ENCODE results near the gene ADAM17. TPM values are rescaled to one million over a fixed set of nuclear protein-coding genes. Genes with fewer than 3 reads are reported as not detected.

The ADAM17 gene
- total and polyA plus RNA-seq, 2 of the 8 experiments (the other 6 are each of a cell fraction or from before 2014, with no cell fraction given) = 6.5 to 23.5 TPM

DNA sequence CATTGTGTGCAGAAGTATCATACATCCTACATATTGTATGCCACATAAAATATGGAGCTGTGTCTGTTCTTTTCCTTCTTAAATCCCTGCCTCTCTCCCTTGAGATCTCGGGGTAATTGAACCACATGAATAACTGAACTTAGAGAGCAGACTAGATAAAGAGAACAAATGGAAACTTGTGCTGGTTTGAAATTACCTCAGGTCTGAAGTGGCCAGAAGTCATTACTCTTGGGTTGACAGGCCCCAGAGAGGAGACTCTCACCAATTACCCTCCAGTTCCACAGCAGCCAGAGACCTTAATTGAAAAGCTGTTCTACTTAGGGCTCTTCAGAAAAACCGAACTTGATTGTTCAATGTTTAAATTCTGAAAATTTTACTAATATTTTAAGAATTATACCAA lies 5.0 kb upstream of the ADAM17 start:
- H2BK120ac ChIP-seq (replicated peaks; ENCODE audit: low read depth, low read length) = no peak overlapping the region
- no peak overlapping the region for H2BK12ac ChIP-seq (ENCODE audit: low read depth, low read length)
- no peak overlapping the region for H2BK15ac ChIP-seq (ENCODE audit: low read length)
- TF ChIP-seq YY1 (IDR thresholded peaks at IDR 0.05; ENCODE audit: low read depth, low read length) (no peak), CTCF (IDR thresholded peaks at IDR 0.05; ENCODE audit: control extremely low read depth in 1 of 3, insufficient read depth in 1 of 3, low read depth in 1 of 3, low read length in 3 of 3) (no peak), POU5F1 (IDR thresholded peaks at IDR 0.05; ENCODE audit: low read depth, low read length) (no peak), SP4 (IDR thresholded peaks at IDR 0.05; ENCODE audit: low read length) (no peak), CBX8 (IDR thresholded peaks at IDR 0.05; ENCODE audit: borderline replicate concordance, low read depth, low read length) (no peak), SP2 (IDR thresholded peaks at IDR 0.05; ENCODE audit: low read length) (no peak), RFX5 (IDR thresholded peaks at IDR 0.05; ENCODE audit: borderline replicate concordance, low read depth, low read length) (no peak), RNF2 (IDR thresholded peaks at IDR 0.05; ENCODE audit: borderline replicate concordance, low read depth, low read length, missing control alignments, poor library complexity, severe bottlenecking) (no peak), POLR2A (IDR thresholded peaks at IDR 0.05; ENCODE audit: control extremely low read depth in 1 of 2, low read depth in 2 of 2, low read length in 2 of 2) (no peak), EGR1 (IDR thresholded peaks at IDR 0.05; ENCODE audit: borderline replicate concordance, low read depth, low read length) (no peak), BRCA1 (IDR thresholded peaks at IDR 0.05; ENCODE audit: low read depth, low read length) (no peak), CREB1 (IDR thresholded peaks at IDR 0.05) (no peak)
- no peak overlapping the region for H3K18ac ChIP-seq (ENCODE audit: extremely low read depth, low read length)
- no peaks in the 10 kb centered on the region for H3K27me3 ChIP-seq (replicated peaks in 1 of 4; ENCODE audit: control insufficient read depth in 3 of 4, extremely low read depth in 1 of 4, insufficient read depth in 3 of 4, low read length in 3 of 4)
- DNase-seq (ENCODE audit: low read depth in 1 of 2, low spot score in 2 of 2) (no peak), FAIRE-seq (no peak)
- ChIA-PET CTCF (ENCODE audit: partially characterized antibody) (no interaction called here), POLR2A (ENCODE audit: partially characterized antibody) (no interaction called here)
- no peak overlapping the region for H2BK20ac ChIP-seq (ENCODE audit: low read length)
- H3K9me3 ChIP-seq (ENCODE audit: insufficient read depth in 2 of 2, low read depth in 1 of 2, low read length in 1 of 2) = no peaks in the 10 kb centered on the region
- no peak overlapping the region for H2BK5ac ChIP-seq (ENCODE audit: low read depth, low read length)
- H3K4me3 ChIP-seq (ENCODE audit: extremely low read depth in 1 of 4, insufficient read depth in 2 of 4, low read depth in 3 of 4, low read length in 4 of 4) = no peak overlapping the region
- H3K14ac ChIP-seq (ENCODE audit: insufficient read length) = no peak overlapping the region
- peaks cover 0 to 2% of the 10 kb centered on the region in 2 experiments for H4K20me1 ChIP-seq (replicated peaks in 1 of 2; ENCODE audit: control insufficient read depth in 1 of 2, insufficient read depth in 2 of 2, low read length in 2 of 2)
- no peak overlapping the region for H4K8ac ChIP-seq (ENCODE audit: extremely low read depth, insufficient read depth, low read length)
- no peak overlapping the region for H2AFZ ChIP-seq (ENCODE audit: low read length)
- H3K23me2 ChIP-seq (ENCODE audit: low read depth, low read length) = no peaks in the 10 kb centered on the region
- H3K27ac ChIP-seq (ENCODE audit: low read depth, low read length) = no peak overlapping the region
- H3K9ac ChIP-seq (replicated peaks in 1 of 4; ENCODE audit: extremely low read depth in 1 of 4, low read depth in 3 of 4, low read length in 3 of 4) = no peak overlapping the region
- H3K79me1 ChIP-seq (ENCODE audit: low read depth, low read length) = no peaks in the 10 kb centered on the region
- H4K91ac ChIP-seq (replicated peaks; ENCODE audit: insufficient read length, low read length) = no peak overlapping the region
- WGBS, 2 experiments (ENCODE audit: extremely low coverage in 1 of 2, insufficient coverage in 1 of 2, insufficient read length in 1 of 2, insufficient replicate concordance in 2 of 2, low coverage in 1 of 2, low lambda C conversion rate in 2 of 2, missing lambda C conversion rate in 1 of 2) = 89% methylated on average over 2 of the region's 2 CpGs; no CpG with 5 or more reads in 1 of the 2 experiments
- H3K4me2 ChIP-seq (ENCODE audit: insufficient read depth in 1 of 2, low read depth in 2 of 2, low read length in 2 of 2) = no peak overlapping the region
- no peak overlapping the region for H3K4ac ChIP-seq (replicated peaks; ENCODE audit: insufficient read length, low read depth, low read length)
- no peaks in the 10 kb centered on the region for H3K4me1 ChIP-seq (replicated peaks in 1 of 4; ENCODE audit: control insufficient read depth in 3 of 4, insufficient read depth in 4 of 4, low read length in 3 of 4)
- no peak overlapping the region for H3K23ac ChIP-seq (ENCODE audit: insufficient read length)
- H3K56ac ChIP-seq (replicated peaks; ENCODE audit: insufficient read length, low read depth, low read length) = no peak overlapping the region
- no peaks in the 10 kb centered on the region for H3K36me3 ChIP-seq (ENCODE audit: control insufficient read depth in 2 of 4, insufficient read depth in 4 of 4, low read length in 3 of 4)
- peaks cover 0 to 11% of the 10 kb centered on the region in 2 experiments; a peak in 2 of 4 replicates for H3K79me2 ChIP-seq (ENCODE audit: control insufficient read depth in 1 of 2, insufficient read depth in 2 of 2, low read length in 2 of 2)
- no peak overlapping the region for H4K5ac ChIP-seq (ENCODE audit: insufficient read length, low read depth, low read length)
- H2AK5ac ChIP-seq (ENCODE audit: low read depth, low read length) = no peak overlapping the region

Data from H1 (cell line).